ENCODE data around the gene TRA2A.

DNA sequence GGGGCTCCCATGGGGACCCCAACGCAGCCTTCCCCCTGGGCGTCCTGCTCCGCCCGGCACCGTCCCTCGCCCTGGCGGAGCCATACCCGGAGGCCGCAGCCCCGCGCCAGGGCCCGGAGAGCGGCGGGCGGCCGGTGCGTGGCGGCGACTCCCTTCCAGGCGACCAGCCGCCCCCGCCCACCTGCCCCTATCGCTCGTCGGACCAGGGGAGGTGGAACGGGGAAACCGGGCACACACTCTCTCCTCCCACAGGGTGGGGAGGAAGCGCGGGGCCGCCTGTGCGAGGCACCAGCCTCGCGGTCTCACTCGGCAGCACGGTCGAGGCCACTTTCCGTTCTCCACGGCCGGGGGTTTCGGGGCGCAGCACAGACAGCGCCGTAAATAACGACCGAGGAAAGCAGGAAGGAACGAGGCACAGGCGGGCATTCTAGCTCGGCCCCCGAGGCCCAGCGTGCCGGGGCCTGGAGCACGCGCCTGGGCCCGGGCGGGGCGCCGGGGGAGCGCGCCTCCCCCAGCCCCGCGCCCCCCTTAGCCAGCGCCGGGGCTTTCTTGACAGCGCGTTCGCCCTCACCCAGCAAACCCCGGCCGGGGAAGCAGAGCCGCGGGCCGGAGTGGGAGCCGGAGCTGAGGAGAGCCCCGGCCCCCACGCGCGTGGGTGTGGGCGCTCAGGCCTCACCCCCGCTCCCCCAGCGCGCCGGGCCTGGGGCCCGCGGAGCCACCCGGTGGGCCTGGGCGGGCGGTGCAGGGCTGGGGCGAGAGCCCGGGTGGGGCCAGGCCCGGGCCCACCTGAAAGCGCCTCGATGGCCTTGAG is 62.4 kb downstream of the TRA2A start:
- no peak for TF ChIP-seq EP300 (IDR thresholded peaks at IDR 0.05)
- TF ChIP-seq, protein P1, sequence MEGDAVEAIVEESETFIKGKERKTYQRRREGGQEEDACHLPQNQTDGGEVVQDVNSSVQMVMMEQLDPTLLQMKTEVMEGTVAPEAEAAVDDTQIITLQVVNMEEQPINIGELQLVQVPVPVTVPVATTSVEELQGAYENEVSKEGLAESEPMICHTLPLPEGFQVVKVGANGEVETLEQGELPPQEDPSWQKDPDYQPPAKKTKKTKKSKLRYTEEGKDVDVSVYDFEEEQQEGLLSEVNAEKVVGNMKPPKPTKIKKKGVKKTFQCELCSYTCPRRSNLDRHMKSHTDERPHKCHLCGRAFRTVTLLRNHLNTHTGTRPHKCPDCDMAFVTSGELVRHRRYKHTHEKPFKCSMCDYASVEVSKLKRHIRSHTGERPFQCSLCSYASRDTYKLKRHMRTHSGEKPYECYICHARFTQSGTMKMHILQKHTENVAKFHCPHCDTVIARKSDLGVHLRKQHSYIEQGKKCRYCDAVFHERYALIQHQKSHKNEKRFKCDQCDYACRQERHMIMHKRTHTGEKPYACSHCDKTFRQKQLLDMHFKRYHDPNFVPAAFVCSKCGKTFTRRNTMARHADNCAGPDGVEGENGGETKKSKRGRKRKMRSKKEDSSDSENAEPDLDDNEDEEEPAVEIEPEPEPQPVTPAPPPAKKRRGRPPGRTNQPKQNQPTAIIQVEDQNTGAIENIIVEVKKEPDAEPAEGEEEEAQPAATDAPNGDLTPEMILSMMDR (IDR thresholded peaks at IDR 0.05): no peak
- no peak for TF ChIP-seq POLR2A (IDR thresholded peaks at IDR 0.05)
- TF ChIP-seq POLR2AphosphoS5 (IDR thresholded peaks at IDR 0.05): no peak
